Keratinocyte (primary cell): ENCODE results near the gene TAF1B.

Experiments
- CTCF ChIP-seq, 3 experiments: IDR thresholded peaks in 1 of 3; conservative IDR thresholded peaks in 1 of 3; optimal IDR thresholded peaks in 1 of 3; 2 replicates in 2 of 3; 3 replicates in 1 of 3; pipeline versions ENCODE3 to v1.5.1; 2011; ENCODE audit warnings: low read length in 3 of 3, mild to moderate bottlenecking in 3 of 3, moderate library complexity in 2 of 3, control low read depth in 1 of 3, inconsistent platforms in 1 of 3; ENCODE audit not compliant: insufficient read depth in 2 of 3; ENCODE audit errors: extremely low read depth in 1 of 3
- EZH2 ChIP-seq: IDR thresholded peaks from one replicate; pipeline ENCODE4 v1.6.1; 2012; ENCODE audit warnings: inconsistent platforms, mild to moderate bottlenecking, low read length, moderate library complexity

- TF ChIP-seq CTCF (optimal IDR thresholded peaks at IDR 0.05 in 1 of 3, IDR thresholded peaks at IDR 0.05 in 1 of 3, conservative IDR thresholded peaks at IDR 0.05 in 1 of 3; ENCODE audit: extremely low read depth in 1 of 3, insufficient read depth in 2 of 3, low read length in 3 of 3) (no peak), EZH2 (no peak)
Observed at GRCh38 chr2:9815844-9816279, 27.4 kb upstream of the TAF1B start.
